Measurements from ENCODE around the gene LTBP2.
"Not testable (repeated sequence)": the region's sequence is repeated elsewhere in the genome, so short reads cannot be mapped to it uniquely, and the experiment has no call there.

LTBP2 gene

GRCh38 chr14:74474376-74474775 is 137.7 kb downstream of the LTBP2 start:
- DNase-seq, result no peak

GRCh38 chr14:74472601-74473000 is 139.4 kb downstream of the LTBP2 start:
- no peak for DNase-seq

GRCh38 chr14:74469548-74470518 is 142.2 kb downstream of the LTBP2 start:
- no peak for DNase-seq

- DNase-seq, result no peak
These were observed 143.5 kb downstream of the LTBP2 start for GRCh38 chr14:74468513-74468912.

GRCh38 chr14:74465335-74465734 is 146.7 kb downstream of the LTBP2 start:
- DNase-seq, result no peak

GRCh38 chr14:74464785-74465184 is 147.3 kb downstream of the LTBP2 start:
- no peak for DNase-seq

- peak in 1 of 2 donors; percentile 3 for DNase-seq
These were observed 148.3 kb downstream of the LTBP2 start for GRCh38 chr14:74463697-74464096.

GRCh38 chr14:74462993-74463392 is 149.0 kb downstream of the LTBP2 start:
- DNase-seq, result no peak

- DNase-seq, result no peak
These were observed 152.1 kb downstream of the LTBP2 start for GRCh38 chr14:74459976-74460375.

GRCh38 chr14:74459289-74459946 is 152.6 kb downstream of the LTBP2 start:
- DNase-seq, result peak; percentile 34 to 46

- no peak for DNase-seq
These were observed 154.5 kb downstream of the LTBP2 start for GRCh38 chr14:74457565-74457895.

GRCh38 chr14:74456684-74457564 is 155.1 kb downstream of the LTBP2 start:
- DNase-seq, result no peak

GRCh38 chr14:74454397-74454796 is 157.6 kb downstream of the LTBP2 start:
- DNase-seq, result not testable (repeated sequence)
